NT2/D1 (cell line): ENCODE measurements around the gene AFAP1L1.

Experiments used
- SUZ12 ChIP-seq: IDR thresholded peaks from 2 replicates; pipeline ENCODE4 v1.6.1; 2011; ENCODE audit not compliant: insufficient read length, insufficient read depth; ENCODE audit errors: extremely low read depth
- YY1 ChIP-seq: IDR thresholded peaks from 2 replicates; pipeline ENCODE4 v1.6.1; 2011; ENCODE audit not compliant: insufficient read length, insufficient read depth
- ZNF274 ChIP-seq: IDR thresholded peaks from 2 replicates; pipeline ENCODE4 v1.6.1; 2011; ENCODE audit warnings: mild to moderate bottlenecking, low read depth, low read length

DNA sequence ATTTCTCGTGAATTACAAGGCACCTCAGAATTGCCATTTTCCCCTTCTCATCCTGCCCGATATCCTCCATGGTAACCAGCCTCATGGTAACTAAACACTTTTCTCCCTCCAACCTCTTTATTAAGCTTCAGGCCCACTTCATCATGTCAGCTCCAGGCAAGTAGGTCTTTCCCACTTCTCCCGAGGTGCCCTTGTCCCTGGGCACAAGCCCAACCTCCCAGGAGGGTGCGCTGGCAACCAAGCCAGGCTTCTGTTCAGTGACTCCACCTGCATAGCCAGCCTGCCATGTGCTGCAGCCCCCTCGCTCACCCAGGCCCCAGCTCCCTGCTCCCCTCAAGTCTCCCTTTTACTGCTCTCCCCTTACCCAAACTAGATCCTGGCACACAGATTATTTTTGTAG, 47.4 kb upstream of the AFAP1L1 start:
- no peak for TF ChIP-seq YY1
- no peak for TF ChIP-seq ZNF274
- no peak for TF ChIP-seq SUZ12
